Activated CD4-positive, alpha-beta T cell treated with anti-CD3 and anti-CD28 coated beads, Interleukin-2, amount 50 U/mL, for 1 hour (primary cell): Measurements from ENCODE around the gene SDHB.

Experiments
- DNase-seq: peaks from one replicate; pipeline ENCODE4 v3.0.0-alpha.2; 2020

The SDHB gene

GRCh38 chr1:16981269-16981849 is 72.5 kb downstream of the SDHB start:
- DNase-seq = no peak

- DNase-seq = no peak
Observed at GRCh38 chr1:16980473-16981268, 73.2 kb downstream of the SDHB start, which contains the start of gene MFAP2. Gene MFAP2, minus strand, starts transcription at chr1:16980620. Its CDS starts 2,347 bp downstream, at chr1:16978273.

DNA sequence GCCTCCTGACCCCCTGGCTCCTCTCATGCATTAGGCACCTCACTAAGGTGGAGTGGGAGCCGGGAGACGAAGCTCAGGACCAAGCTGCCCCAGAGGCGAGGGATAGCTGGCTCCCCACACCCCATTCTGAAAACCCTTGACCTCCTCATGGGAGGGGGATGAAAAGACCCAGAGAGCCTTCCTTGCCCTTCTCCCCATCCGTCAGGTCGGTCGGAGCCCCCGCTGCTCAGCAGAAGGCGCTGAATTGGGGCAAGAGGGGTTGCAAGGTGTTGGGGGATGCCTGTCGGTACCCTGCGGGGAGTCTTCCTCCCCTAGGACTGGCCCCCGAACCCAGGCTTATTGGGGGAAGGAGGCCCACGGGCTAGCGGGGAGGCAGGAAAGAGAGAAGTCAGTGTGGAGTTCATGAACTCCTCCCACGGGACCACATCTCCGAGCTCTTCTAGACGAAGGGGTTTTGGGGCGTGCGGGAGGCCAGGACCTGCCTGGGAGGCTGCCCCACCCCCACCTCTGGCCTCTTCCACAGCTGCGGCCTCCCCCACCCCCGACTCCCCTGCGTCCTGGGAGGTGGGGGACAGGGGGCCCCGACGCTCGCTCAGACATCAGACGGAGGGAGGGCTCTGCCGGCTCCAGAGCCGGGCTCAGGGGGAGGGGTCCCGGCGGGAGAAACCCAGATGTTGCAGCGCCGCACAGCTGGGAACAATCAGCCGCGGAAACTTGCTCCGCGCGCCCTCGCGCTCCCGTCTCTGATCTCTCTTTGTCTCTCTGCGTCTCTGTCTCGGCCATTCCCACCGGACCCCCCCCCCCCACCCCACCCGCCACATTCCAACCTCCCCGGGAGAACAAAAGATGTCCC is 74.1 kb downstream of the SDHB start:
- no peak for DNase-seq

- no peak for DNase-seq
Observed at GRCh38 chr1:16978567-16979474, 75.0 kb downstream of the SDHB start.

DNA sequence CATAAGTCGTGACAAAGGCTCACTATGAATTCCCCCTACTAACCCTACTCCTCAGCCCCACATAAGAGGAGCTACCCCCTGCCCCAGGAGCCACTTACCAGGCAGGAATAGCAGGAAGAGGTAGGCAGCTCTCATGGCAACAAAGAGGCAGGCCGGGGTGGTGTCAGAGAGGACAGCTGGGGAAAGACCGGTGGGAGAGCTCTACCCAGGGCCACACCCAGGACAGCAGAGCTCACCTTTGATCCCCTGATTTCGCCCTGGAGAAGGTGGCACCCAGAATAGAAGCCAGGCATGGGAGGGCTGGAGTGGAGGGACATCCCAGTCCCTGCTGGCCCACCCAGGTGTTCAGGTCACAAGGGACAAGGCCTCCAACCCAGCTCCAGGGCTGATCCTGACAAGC is 75.7 kb downstream of the SDHB start:
- no peak for DNase-seq

GRCh38 chr1:16977377-16977776 is 76.5 kb downstream of the SDHB start:
- DNase-seq = no peak

DNA sequence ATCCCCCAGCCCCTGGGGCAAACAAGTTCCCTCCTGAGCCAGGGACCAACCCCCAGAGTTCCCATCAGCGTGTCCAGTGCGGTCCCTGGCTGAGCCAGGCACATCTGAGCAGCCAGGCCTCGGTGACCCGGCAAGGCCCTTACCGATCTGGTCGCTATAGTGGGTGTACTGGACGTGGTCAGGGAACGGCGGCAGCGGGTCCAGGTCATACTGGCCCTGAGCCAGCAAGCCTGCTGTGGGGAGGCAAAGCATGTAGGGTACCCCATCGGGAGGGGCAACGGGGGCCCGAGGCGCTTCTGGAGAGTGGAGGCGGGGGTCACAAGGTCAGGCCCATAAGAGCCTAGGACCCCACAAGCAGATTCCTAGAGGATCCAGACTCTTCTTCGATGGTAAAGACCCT is 76.9 kb downstream of the SDHB start:
- DNase-seq = no peak

DNA sequence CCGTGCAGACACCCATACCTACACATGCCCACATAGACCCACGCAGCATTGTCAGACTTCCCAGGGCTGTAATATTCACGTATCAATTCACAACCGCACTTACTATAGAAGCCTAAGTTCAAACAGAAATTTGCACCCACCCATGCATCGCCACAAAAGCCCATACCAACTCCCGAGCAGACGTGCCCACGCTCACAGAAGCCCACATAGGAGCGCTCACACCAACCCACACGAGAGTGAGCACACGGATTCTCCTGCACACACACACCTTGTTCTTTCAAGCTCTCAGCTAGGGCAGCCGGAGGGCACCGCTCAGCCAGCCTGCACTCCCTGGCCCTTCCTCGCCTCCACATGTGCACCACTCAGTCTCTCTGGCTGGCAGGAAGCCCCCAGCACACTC is 78.0 kb downstream of the SDHB start:
- no peak for DNase-seq

GRCh38 chr1:16975211-16975610 is 78.6 kb downstream of the SDHB start:
- no peak for DNase-seq

GRCh38 chr1:16973215-16973614 is 80.6 kb downstream of the SDHB start:
- DNase-seq = no peak

GRCh38 chr1:16972189-16972895 is 81.5 kb downstream of the SDHB start:
- no peak for DNase-seq

GRCh38 chr1:16971341-16972188 is 82.3 kb downstream of the SDHB start:
- DNase-seq = no peak

GRCh38 chr1:16970132-16970910 is 83.5 kb downstream of the SDHB start:
- DNase-seq = no peak

DNA sequence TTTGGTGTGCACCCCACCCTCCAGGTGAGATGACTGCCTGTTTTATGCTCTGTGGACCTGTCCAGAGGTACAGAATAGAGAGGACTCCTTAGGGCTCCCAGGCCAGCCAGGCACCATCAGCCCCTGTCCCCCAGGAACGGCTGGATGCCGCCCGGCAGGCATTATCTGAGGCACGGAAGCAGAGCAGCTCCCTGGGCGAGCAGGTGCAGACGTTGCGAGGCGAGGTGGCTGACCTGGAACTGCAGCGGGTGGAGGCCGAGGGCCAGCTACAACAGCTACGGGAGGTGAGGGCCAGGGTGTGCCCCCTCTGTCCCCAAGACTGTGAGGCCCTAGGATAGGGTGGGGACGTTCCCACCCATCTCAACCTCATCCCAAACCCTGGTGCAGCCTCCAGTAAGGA is 84.2 kb downstream of the SDHB start:
- DNase-seq = no peak

DNA sequence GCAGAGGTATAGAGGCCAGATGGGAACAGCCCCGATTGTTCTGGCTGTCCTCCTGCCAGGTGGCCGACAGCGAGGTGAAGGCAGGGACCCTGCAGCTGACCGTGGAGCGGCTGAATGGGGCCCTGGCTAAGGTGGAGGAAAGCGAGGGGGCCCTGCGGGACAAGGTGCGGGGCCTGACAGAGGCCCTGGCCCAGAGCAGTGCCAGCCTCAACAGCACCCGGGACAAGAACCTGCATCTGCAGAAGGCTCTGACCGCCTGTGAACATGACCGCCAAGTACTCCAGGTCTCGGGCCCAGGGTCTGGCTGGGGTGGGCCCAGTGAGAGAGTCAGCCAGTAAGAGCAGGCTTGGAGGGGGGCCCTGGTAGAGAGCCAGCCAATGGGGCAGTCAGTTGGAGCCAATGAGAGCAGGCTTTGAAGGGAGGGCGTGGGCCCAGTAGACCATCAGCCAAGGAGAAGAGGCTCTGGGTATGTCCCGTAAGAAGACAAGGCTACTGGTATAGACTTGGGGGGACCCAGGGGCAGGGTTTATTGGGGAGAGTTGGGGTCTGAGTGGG is 84.7 kb downstream of the SDHB start:
- DNase-seq = no peak
